Thoracic aorta endothelial cell (primary cell): ENCODE measurements around the gene ZNF436. TPM values are rescaled to one million over a fixed set of nuclear protein-coding genes. Genes with fewer than 3 reads are reported as not detected.

ENCODE experiments used
- total RNA-seq: library from RNA; depleted of rRNA; stranded (reverse); fragments of >200 nt; gene quantifications from 2 replicates; pipeline ENCODE4 v1.2.3, GENCODE V29; 2012

ZNF436 gene
- 16.0 and 21.0 TPM in 2 replicates for total RNA-seq

GRCh38 chr1:23369335-23370013, at the start of gene ZNF436:
ZNF436 (minus strand) TSS chr1:23369836; CDS start chr1:23368005, 1,831 bp downstream.

DNA sequence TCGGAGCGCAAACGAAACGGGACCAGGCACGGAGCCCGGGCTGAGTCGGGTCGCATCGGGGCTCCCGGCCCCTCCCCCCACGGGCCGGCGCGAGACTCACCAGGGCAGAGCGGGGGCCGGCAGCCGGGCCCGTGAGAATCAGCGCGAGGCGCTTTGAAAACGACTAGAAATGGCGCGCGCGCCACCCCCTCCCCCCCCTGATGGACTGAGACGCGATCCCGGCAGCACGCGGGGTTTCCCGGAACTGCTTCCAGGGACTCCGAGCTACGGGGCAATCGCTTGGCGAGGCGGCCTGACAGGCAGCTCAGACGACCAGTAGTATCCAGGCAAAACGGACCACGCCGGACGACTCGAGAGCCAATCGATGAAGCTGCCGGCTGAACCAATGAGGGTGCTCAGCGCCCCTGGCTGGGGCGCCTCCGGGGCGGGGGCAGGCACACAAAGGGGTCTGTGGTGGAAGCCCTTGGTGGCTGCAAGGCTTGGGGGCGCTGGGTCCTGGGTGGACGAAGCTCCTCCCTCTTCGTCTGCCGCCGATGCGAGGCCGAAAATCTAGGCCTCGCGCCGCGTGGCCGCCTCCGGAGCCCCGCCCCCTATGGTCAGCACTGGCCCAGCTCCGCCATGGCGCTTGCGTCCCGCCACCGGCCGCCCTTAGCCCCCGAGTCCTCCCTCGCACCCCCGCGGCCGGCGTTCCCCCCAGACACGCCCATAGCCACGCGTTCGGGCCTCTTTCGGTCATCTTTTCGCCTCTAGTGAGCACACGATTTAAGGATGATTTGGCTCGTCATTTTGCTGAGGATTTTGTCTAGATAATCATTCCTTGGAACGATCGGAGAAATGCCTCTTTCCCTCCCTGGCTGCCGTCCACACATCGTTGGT, 25.3 kb downstream of the ZNF436 start, which contains the start of gene HNRNPR:
TSS of gene HNRNPR (minus strand) at position 174 of the 876 bp plus-strand sequence. CDS start 3,276 bp downstream, outside the sequence.

Other genes starting within 250 kb of the ZNF436 start
- gene LUZP1, start 201.0 kb downstream of the ZNF436 start, total RNA-seq = 96.3 and 106 TPM in 2 replicates
- 0.13 and 0.22 TPM in 2 replicates for gene HTR1D, start 152.3 kb downstream of the ZNF436 start, total RNA-seq
- gene HNRNPR, start 25.6 kb downstream of the ZNF436 start, total RNA-seq = 155 and 158 TPM in 2 replicates
- gene TCEA3, start 54.9 kb upstream of the ZNF436 start, total RNA-seq = 0.53 and 1.0 TPM in 2 replicates
- gene ASAP3, start 114.3 kb upstream of the ZNF436 start, total RNA-seq = 5.2 and 9.7 TPM in 2 replicates
- gene E2F2, start 161.4 kb upstream of the ZNF436 start, total RNA-seq = 3.9 and 6.0 TPM in 2 replicates
- 191 and 227 TPM in 2 replicates for gene ID3, start 189.7 kb upstream of the ZNF436 start, total RNA-seq